ENCODE measurements around the gene GLRA3.

DNA sequence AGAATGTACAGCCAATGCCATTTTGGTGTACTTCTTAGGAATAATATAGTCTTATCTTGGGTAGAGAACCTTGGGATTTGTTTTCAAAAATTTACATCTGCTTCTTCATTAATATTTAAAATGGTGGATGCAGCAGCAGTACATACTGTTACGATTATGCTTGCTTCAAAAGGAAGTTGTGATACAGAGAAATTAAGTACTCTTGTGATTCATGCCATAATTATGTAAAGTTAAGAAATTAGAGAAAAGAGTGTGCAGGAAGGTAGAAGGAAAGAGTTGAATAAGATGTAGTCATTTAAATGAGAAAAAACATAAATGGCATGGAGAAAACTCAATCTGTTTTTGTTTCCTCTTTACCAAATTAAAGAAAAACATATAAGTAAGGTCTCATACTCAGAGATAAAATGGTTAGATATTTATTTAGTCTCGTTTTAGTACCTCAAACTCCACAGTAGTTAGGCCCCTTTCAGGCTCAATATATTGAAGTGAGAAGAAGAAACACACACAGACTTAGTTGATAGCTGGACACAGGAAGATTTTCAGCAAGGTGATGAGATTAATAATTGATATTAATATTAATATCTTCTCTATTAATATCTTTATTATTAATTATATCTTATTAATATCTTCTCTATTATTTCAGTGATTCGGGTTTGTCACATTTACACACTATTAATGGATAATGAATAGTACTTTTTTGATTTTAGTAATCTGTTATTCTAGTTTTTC, 236.6 kb downstream of the GLRA3 start:
- TF ChIP-seq, protein P1, sequence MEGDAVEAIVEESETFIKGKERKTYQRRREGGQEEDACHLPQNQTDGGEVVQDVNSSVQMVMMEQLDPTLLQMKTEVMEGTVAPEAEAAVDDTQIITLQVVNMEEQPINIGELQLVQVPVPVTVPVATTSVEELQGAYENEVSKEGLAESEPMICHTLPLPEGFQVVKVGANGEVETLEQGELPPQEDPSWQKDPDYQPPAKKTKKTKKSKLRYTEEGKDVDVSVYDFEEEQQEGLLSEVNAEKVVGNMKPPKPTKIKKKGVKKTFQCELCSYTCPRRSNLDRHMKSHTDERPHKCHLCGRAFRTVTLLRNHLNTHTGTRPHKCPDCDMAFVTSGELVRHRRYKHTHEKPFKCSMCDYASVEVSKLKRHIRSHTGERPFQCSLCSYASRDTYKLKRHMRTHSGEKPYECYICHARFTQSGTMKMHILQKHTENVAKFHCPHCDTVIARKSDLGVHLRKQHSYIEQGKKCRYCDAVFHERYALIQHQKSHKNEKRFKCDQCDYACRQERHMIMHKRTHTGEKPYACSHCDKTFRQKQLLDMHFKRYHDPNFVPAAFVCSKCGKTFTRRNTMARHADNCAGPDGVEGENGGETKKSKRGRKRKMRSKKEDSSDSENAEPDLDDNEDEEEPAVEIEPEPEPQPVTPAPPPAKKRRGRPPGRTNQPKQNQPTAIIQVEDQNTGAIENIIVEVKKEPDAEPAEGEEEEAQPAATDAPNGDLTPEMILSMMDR (conservative IDR thresholded peaks at IDR 0.05 in 1 of 2, IDR thresholded peaks at IDR 0.05 in 1 of 2; ENCODE audit: low read depth in 1 of 2, low read length in 2 of 2): no peak
- no peak for TF ChIP-seq EZH2 (IDR thresholded peaks at IDR 0.05; ENCODE audit: low read length, missing control alignments)
